ENCODE measurements around the gene ATP6V1C2.

ATP6V1C2 gene, protein sequence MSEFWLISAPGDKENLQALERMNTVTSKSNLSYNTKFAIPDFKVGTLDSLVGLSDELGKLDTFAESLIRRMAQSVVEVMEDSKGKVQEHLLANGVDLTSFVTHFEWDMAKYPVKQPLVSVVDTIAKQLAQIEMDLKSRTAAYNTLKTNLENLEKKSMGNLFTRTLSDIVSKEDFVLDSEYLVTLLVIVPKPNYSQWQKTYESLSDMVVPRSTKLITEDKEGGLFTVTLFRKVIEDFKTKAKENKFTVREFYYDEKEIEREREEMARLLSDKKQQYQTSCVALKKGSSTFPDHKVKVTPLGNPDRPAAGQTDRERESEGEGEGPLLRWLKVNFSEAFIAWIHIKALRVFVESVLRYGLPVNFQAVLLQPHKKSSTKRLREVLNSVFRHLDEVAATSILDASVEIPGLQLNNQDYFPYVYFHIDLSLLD

GRCh38 chr2:10721396-10722251 is at the start of gene ATP6V1C2:
ATP6V1C2 (plus strand) TSS chr2:10721630; CDS start chr2:10722850, 1,220 bp downstream.
- no peak for DNase-seq

DNA sequence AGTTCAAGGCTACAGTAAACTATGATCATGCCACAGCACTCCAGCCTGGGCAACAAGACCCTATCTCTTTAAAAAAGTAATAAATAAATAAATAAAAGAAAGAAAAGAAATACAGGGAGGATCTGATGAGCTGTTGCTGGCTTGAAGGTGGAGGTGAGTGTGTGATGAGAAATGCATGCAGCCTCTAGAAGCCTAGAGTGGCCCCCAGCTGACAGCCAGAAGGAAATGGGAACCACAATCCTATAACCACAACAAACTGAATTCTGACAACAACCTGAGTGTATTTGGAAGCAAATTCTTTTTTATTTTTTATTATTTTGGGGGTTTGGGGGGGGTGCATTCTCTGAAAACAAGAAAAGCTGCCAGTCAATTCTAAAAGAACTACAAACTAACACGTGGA is 46.3 kb upstream of the ATP6V1C2 start:
- DNase-seq = peak in 1 of 2 donors; percentile 29

- no peak for DNase-seq
Measured at GRCh38 chr2:10678225-10678624, 43.2 kb upstream of the ATP6V1C2 start.

DNA sequence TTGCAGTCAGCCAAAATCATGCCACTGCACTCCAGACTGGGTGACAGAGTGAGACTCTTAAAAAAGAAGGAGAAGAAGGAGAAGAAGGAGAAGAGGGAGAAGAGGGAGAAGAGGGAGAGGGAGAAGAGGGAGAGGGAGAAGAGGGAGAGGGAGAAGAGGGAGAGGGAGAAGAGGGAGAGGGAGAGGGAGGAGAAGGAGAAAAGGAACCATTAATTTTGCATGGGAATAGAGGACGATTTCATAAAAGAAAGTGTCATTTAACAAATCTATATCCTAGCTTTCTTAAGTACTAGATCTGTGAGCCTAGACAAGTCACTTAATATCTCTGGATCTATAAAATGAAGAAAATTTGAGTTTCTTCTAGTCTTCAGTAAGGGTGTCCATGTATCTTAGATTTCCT is 41.2 kb upstream of the ATP6V1C2 start:
- no peak for DNase-seq

DNA sequence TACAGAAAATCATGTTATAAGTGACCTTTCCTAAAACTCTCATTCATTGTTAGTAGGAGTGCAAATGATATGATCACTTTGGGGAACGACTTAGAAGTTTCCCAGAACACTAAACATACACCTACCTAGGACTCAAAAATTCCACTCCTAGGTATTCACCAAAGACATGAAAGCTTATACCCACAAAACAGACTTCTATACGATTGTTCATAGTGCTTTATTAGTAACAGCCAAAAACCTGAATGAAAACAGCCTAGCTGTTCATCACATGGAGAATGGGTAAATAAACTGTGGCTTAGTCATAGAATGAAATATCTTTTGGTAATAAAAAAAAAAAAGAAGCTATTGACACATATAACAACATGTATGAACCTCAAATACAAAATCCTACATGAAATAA is 40.5 kb upstream of the ATP6V1C2 start:
- DNase-seq = no peak

- DNase-seq = no peak
Measured at GRCh38 chr2:10686176-10686730, 35.2 kb upstream of the ATP6V1C2 start.

DNA sequence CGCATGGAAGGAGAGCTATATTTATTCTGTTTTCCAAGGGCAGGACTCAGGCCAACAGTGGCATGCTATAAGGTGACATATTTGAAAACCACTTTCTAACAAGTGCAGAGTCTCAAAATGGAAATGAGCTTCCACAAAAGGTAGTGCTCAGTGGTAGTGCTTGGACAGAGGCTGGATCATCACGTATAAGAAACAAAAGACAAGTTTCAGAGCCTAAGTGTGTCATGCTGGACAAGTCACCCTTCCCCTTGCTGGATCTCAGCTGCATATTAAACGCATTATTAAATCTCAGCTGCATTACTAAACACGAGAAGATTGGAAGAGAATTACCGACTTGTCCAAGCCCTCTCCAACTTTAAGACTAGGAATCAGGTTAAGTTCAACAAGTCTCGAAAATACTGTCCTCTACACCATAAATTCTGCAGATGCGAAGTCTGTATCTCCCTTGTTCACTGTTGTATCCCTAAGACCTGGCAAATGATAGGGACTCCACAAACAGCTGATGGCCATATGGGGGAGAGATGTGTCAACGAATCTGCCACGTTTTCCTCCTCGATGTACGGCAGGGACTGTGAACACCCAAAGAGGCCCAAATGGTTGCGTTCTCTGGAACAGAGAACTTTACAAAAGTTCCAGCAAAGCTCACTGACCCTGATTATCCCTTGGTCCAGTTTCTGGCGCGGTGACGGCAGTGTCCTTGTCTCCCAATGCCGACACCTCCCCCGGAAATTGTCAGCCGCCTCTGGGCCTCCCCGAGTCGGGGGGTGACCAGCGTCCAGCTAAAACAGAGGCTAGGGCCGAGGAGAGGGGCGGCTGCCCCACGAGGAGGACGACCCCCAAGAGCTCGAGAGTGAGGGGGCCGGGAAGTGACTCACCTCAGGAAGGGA is 32.3 kb upstream of the ATP6V1C2 start:
- no peak for DNase-seq

DNA sequence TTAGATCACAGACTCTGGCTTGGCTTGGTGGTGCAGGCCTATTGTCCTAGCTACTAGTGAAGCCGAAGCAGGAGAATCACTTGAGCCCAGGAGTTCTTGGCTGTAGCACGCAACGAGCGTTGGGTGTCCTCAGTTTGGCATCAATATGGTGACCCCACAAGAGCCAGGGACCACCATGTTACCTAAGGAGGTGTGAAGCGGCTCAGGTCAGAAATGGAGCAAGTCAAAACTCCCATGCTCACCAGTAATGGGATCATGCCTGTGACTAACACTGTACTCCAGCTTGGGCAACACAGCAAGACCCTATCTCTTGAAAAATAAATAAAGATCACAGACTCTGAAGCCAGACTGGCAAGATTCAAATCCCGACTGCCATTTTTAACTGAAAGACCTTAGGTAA is 29.9 kb upstream of the ATP6V1C2 start:
- DNase-seq = no peak

GRCh38 chr2:10700078-10700803 is 21.2 kb upstream of the ATP6V1C2 start:
- no peak for DNase-seq

GRCh38 chr2:10704034-10704594 is 17.3 kb upstream of the ATP6V1C2 start:
- DNase-seq = no peak

DNA sequence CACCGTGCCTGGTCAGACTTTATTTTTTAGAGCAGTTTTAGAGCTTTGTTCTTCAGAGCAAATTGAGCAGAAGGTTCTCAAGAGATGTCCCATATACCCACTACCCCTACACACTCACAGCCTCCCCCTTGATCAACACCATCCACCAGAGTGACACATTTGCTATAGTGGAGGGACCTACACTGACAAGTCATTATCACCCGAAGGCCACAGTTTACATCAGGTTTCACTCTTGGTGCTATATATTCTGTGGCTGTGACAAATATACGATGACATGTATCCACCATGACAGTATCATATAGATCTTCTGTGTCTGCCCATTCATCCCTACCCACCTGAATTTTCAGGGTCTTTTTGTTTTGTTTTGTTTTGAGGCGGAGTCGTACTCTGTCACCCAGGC is 15.4 kb upstream of the ATP6V1C2 start:
- DNase-seq = no peak

DNA sequence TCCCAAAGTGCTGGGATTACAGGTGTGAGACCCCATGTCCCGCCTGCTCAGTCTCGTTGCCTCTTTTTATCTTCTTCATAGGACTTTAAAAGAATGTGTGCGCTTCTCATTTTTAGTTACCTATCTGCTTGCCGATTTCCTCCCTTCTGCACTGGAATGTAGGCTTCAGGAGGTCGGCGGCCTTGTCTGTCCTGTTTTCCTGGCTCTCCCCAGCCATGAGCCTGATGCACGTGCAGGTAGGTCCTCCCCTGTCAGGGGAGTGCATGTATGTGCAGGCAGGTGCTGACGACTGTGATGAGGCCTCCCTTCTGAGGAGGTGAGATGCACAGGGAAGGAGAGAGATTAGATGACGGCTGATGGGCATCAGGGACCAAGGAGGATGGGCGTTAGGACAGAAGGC is 13.6 kb upstream of the ATP6V1C2 start:
- DNase-seq = no peak

- DNase-seq = no peak
Measured at GRCh38 chr2:10709290-10709939, 12.0 kb upstream of the ATP6V1C2 start.

GRCh38 chr2:10712185-10712809 is 9.1 kb upstream of the ATP6V1C2 start:
- no peak for DNase-seq

GRCh38 chr2:10716581-10716980 is 4.8 kb upstream of the ATP6V1C2 start:
- DNase-seq = no peak

GRCh38 chr2:10717628-10718027 is 3.8 kb upstream of the ATP6V1C2 start:
- no peak for DNase-seq

GRCh38 chr2:10720306-10720705 is 1.1 kb upstream of the ATP6V1C2 start:
- no peak for DNase-seq

DNA sequence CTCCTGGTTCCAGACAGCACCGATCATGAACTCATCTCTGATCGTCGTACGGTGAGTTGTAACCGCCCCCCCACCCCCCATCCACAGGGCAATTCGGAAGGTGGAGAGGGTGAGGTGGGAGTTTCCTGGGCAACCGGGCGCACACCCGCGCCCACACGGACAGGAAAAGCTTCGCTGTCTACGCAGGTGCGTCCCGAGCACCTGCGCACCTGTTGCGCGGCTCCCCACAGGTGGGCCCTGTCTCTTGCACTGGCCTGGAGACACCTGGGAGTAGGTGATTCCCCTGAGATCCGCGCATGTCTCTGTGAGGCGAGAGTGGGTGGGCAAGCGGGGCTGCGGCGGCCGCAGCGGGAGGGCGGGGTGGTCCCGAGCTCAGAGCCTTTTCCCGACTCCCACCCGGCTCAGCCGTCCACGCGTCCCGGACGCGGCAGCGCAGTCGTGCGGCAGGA is 459 bp upstream of the ATP6V1C2 start:
- no peak for DNase-seq

DNA sequence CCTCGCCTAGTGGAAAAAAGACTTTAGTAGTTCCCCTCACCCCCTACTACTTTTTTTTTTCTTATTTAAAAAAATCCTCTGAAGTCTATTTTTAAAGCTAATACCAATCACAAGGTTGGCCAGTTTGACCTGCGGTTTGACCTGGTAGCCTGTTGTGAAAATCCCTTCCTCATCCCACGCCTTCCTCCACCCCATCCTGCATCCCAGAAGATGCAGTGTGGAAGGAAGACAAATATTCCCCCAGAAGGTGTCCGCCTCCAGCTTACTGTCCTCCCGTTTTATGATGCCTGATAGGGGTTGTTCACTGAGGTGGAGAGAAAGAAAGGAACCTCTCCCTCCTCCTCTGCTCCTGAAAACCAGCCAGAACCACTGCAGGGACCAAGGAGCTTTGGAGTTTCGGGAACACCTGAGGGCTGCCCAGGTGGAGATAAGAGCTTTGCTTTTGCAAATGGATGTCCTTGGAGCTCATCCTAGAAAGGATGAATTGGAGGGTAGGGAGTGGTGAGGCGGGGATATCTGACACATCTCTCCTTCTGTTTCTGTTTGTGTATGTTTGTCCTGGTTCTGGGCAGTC is 909 bp downstream of the ATP6V1C2 start:
- DNase-seq = no peak

Data from CD4-positive, alpha-beta T cell treated with Interferon alpha-2 for 1 hour (primary cell).